B cell (primary cell): ENCODE data around the gene DRICH1. TPM values are rescaled to one million over a fixed set of nuclear protein-coding genes. Genes with fewer than 3 reads are reported as not detected.

Source experiments
- ATAC-seq: fragments of 200-7000 bp; cut with Tn5 transposase; one replicate; pipeline ENCODE4 v1.10.0; 2021; ENCODE audit warnings: low read depth, mild to moderate bottlenecking, moderate number of reproducible peaks, moderate library complexity
- CTCF ChIA-PET: fragments of 350-600 bp; sonication (Branson Sonifier 250); formaldehyde crosslinking; loops from one replicate; lab custom pipeline; 2021; ENCODE audit warnings: antibody characterized with exemption, inconsistent platforms; lab: Charles Lee
- POLR2A ChIA-PET: fragments of 350-600 bp; sonication (Branson Sonifier 250); formaldehyde crosslinking; loops from one replicate; lab custom pipeline; 2021; ENCODE audit warnings: antibody characterized with exemption; lab: Charles Lee
- DNase-seq: peaks from one replicate; pipeline ENCODE4 v3.0.0; 2013
- H2AFZ ChIP-seq: 2 replicates; pipeline ENCODE4 v1.6.1; 2012; ENCODE audit warnings: mild to moderate bottlenecking, low read depth, low read length; ENCODE audit not compliant: insufficient read depth, poor library complexity, severe bottlenecking
- H3K27ac ChIP-seq, 2 donors: 1 replicate in 1 of 2; 2 replicates in 1 of 2; pipeline ENCODE4 v1.5.1; 2012 to 2013; ENCODE audit warnings: low read length in 2 of 2, mild to moderate bottlenecking in 2 of 2, moderate library complexity in 1 of 2
- H3K27me3 ChIP-seq, 4 experiments: fragments of 200-600 bp in 1 of 4; sonication (generic) in 1 of 4; replicated peaks in 1 of 4; 1 replicate in 2 of 4; 2 replicates in 2 of 4; pipeline versions ENCODE4 v1.6.1 to v1.7.0; 2013 to 2016; ENCODE audit warnings: low read length in 3 of 4, mild to moderate bottlenecking in 2 of 4, mixed read lengths in 1 of 4, moderate library complexity in 1 of 4; ENCODE audit not compliant: insufficient read depth in 4 of 4, control insufficient read depth in 3 of 4; ENCODE audit errors: control extremely low read depth in 1 of 4
- H3K36me3 ChIP-seq, 2 experiments: replicated peaks in 1 of 2; 1 replicate in 1 of 2; 2 replicates in 1 of 2; pipeline versions ENCODE4 v1.6.1 to v1.7.1; 2013; ENCODE audit warnings: low read length in 1 of 2; ENCODE audit not compliant: insufficient read depth in 2 of 2, control insufficient read depth in 1 of 2; ENCODE audit errors: control extremely low read depth in 1 of 2, extremely low read depth in 1 of 2
- H3K4me1 ChIP-seq, 2 donors: fragments of 200-600 bp in 1 of 2; sonication (generic) in 1 of 2; 1 replicate in 1 of 2; 2 replicates in 1 of 2; pipeline versions ENCODE4 v1.5.1 to v1.6.1; 2013 to 2017; ENCODE audit warnings: low read length in 2 of 2; ENCODE audit not compliant: control insufficient read depth in 2 of 2, insufficient read depth in 2 of 2
- H3K4me2 ChIP-seq: replicated peaks from 2 replicates; pipeline ENCODE3; 2012; ENCODE audit warnings: mild to moderate bottlenecking, low read depth, low read length; ENCODE audit not compliant: poor library complexity, severe bottlenecking
- H3K4me3 ChIP-seq, 5 experiments: fragments of 200-600 bp in 1 of 5; sonication (generic) in 1 of 5; 1 replicate in 3 of 5; 2 replicates in 2 of 5; pipeline versions ENCODE4 v1.5.1 to v1.7.0; 2011 to 2016; ENCODE audit warnings: low read length in 4 of 5, mild to moderate bottlenecking in 4 of 5, low read depth in 2 of 5, control low read depth in 1 of 5, moderate library complexity in 1 of 5; ENCODE audit not compliant: insufficient read depth in 1 of 5; ENCODE audit errors: control extremely low read depth in 1 of 5, extremely low read depth in 1 of 5
- H3K79me2 ChIP-seq: fragments of 200-600 bp; sonication (generic); one replicate; pipeline ENCODE4 v1.6.0; 2016; ENCODE audit warnings: low read length; ENCODE audit not compliant: control insufficient read depth, insufficient read depth
- H3K9ac ChIP-seq: fragments of 200-600 bp; sonication (generic); 2 replicates; pipeline ENCODE4 v1.6.1; 2017; ENCODE audit warnings: mild to moderate bottlenecking, low read length, moderate library complexity
- H3K9me3 ChIP-seq, 3 donors: one replicate each; pipeline versions ENCODE4 v1.6.1 to v1.7.1; 2013; ENCODE audit warnings: low read length in 2 of 3; ENCODE audit not compliant: control insufficient read depth in 2 of 3, insufficient read depth in 1 of 3; ENCODE audit errors: control extremely low read depth in 1 of 3
- H4K20me1 ChIP-seq: 2 replicates; pipeline ENCODE4 v1.6.0; 2012; ENCODE audit warnings: mild to moderate bottlenecking, low read length; ENCODE audit not compliant: insufficient read depth, control insufficient read depth, poor library complexity, severe bottlenecking
- H3K27ac Mint-ChIP-seq: one replicate; pipeline ENCODE4 v1.8.0; 2021; ENCODE audit warnings: mixed read lengths
- H3K27me3 Mint-ChIP-seq: one replicate; pipeline ENCODE4 v1.8.0; 2021; ENCODE audit warnings: mixed read lengths
- H3K4me1 Mint-ChIP-seq: one replicate; pipeline ENCODE4 v1.8.0; 2021; ENCODE audit warnings: mixed read lengths
- H3K4me3 Mint-ChIP-seq: one replicate; pipeline ENCODE4 v1.8.0; 2021; ENCODE audit warnings: mixed read lengths
- H3K9me3 Mint-ChIP-seq: one replicate; pipeline ENCODE4 v1.8.0; 2022; ENCODE audit warnings: mixed read lengths; ENCODE audit not compliant: insufficient read depth
- CTCF ChIP-seq: fragments of 200-600 bp; IDR thresholded peaks from one replicate; pipeline ENCODE4 v1.8.0; 2022; ENCODE audit warnings: antibody characterized with exemption, mild to moderate bottlenecking
- EZH2 ChIP-seq: IDR thresholded peaks from 2 replicates; pipeline ENCODE4 v1.6.1; 2012; ENCODE audit warnings: borderline replicate concordance, low read depth, mild to moderate bottlenecking, moderate library complexity, low read length; ENCODE audit not compliant: insufficient read depth, poor library complexity, severe bottlenecking
- WGBS: methylation state at CpG from one replicate; pipeline ENCODE4 v1.1.5; 2013; ENCODE audit warnings: missing lambda C conversion rate; ENCODE audit not compliant: insufficient coverage; 5-methylcytosine and 5-hydroxymethylcytosine counted together
- intact Hi-C: fragments of 100-400 bp; cut with micrococcal nuclease; formaldehyde crosslinking; loops from one replicate; pipeline ENCODE4 v1.10.0; 2022
- polyA plus RNA-seq: library from polyadenylated mRNA; depleted of rRNA; stranded (reverse); fragments of >200 nt; gene quantifications from 2 replicates; pipeline ENCODE4 v1.2.3, GENCODE V29; 2012
- total RNA-seq, 2 donors: library from RNA; stranded (reverse); fragments of 120-200 nt in 1 of 2; gene quantifications; 1 replicate in 1 of 2; 2 replicates in 1 of 2; pipeline versions ENCODE4 v1.2.3 to v1.2.4, GENCODE V29; 2013 to 2022

Gene DRICH1
- total and polyA plus RNA-seq, 2 donors (not counting 1 experiment from before 2014, with no cell fraction given) = 0.37 to 1.5 TPM

DNA sequence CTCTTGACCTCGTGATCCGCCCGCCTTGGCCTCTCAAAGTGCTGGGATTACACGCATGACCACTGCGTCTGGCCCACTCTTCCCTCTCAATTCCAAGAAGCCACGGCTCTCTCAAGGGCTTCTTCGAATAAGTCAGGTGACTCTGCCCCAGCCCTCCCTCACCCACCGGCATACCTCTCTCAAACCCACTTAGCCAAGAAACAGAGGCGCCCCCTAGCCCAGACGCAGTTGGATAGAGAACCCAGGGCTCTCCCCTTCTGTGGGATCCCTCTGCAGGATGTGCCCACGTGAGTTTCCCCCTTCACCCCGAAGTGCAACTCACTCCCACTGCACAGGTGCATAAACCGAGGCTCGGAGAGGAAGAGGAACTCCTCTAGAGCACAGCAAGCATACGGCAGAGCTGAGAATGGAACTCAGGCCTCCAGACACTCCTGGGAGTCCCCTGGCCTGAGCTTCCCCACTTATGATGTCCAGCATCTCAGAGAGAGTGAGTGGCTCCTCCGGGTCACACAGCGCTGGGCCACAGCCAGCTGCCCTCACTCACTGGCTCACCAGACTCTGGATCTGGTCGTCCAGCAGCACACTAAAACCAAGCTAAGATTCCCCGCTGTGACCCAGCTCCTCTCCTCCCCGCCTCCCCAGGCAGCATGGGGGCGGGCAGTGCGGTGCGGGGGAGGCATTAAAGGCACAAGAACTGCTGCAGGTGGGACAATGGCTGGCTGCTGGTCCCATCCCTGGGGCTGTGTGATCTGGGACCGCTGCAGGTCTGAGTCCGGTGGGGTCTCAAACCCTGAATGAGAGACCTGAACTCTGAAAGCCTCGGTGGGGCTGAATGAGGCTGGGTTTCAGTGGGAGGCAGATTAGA lies 41.9 kb upstream of the DRICH1 start:
- no peak for DNase-seq
- Histone ChIP-seq H3K79me2 (no peaks in the 10 kb centered on the region), H3K27ac (no peak overlapping the region), H3K4me2 (no peak overlapping the region), H3K36me3 (no peaks in the 10 kb centered on the region), H2AFZ (no peak overlapping the region), H3K4me1 (peaks cover 0 to 11% of the 10 kb centered on the region in 2 donors), H3K9me3 (no peaks in the 10 kb centered on the region), H3K4me3 (no peak overlapping the region), H4K20me1 (no peaks in the 10 kb centered on the region), H3K27me3 (no peaks in the 10 kb centered on the region), H3K9ac (no peak overlapping the region)
- Mint-ChIP-seq H3K9me3 (no peaks in the 10 kb centered on the region), H3K4me3 (no peak overlapping the region), H3K27ac (no peak overlapping the region), H3K4me1 (peaks cover 7% of the 10 kb centered on the region), H3K27me3 (no peaks in the 10 kb centered on the region)
- CTCF ChIA-PET = interaction anchor here (0.7 to 1.1 kb wide), 2 partner anchors 8 to 76 kb away, joined by 3 read pairs; no protein-coding TSS in a partner anchor
- WGBS = 95% methylated on average over 23 of the region's 26 CpGs
- intact Hi-C loops = no loop called here
- POLR2A ChIA-PET = no interaction called here
- no peak for ATAC-seq
- no peak for TF ChIP-seq CTCF

DNA sequence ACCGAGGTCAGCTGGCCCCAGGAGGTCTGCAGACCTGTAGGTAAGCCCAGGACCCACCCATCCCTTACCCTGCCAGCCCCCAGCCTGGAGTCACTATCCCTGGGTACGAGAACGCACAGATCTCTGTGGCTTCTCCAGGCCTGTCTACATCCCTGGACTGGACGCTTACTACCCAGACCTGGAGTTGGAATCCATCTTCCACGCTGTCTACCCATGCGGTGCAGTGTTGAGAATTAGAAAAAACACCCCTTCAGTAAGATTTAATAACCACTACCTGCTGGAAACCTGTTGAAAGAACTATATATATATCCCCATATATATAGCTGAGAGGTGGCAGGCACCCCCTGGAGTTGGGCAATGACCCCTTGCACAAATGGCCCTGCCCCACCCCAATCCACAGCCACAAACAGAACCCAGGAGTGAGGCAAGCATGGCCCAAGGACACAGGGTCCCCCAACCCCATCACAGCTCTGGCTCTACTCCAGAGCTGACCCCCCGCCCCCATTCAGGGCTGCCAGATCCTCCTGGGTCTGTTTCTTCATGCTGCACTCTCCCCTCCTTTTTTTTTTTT lies 41.0 kb upstream of the DRICH1 start:
- H2AFZ ChIP-seq = no peak overlapping the region
- ChIA-PET CTCF (interaction anchor here (0.7 kb wide), 1 partner anchor 9 kb away, joined by 3 read pairs; no protein-coding TSS in a partner anchor), POLR2A (interaction anchor here (0.5 kb wide), 1 partner anchor 55 kb away, joined by 5 read pairs; no protein-coding TSS in a partner anchor)
- ATAC-seq (no peak), DNase-seq (no peak)
- no peak overlapping the region for H3K9ac ChIP-seq
- H4K20me1 ChIP-seq = no peaks in the 10 kb centered on the region
- no peaks in the 10 kb centered on the region for H3K9me3 ChIP-seq
- intact Hi-C loops = no loop called here
- H3K4me1 ChIP-seq = peaks cover 0 to 11% of the 10 kb centered on the region in 2 donors
- WGBS = 72% methylated on average over 3 of the region's 7 CpGs
- H3K4me2 ChIP-seq = no peak overlapping the region
- Mint-ChIP-seq H3K27ac (no peak overlapping the region), H3K4me3 (no peak overlapping the region), H3K27me3 (no peaks in the 10 kb centered on the region), H3K9me3 (no peaks in the 10 kb centered on the region), H3K4me1 (peaks cover 7% of the 10 kb centered on the region)
- TF ChIP-seq CTCF (no peak), EZH2 (no peak)
- H3K27me3 ChIP-seq = no peaks in the 10 kb centered on the region
- no peak overlapping the region for H3K4me3 ChIP-seq
- no peaks in the 10 kb centered on the region for H3K79me2 ChIP-seq
- H3K27ac ChIP-seq = no peak overlapping the region
- no peaks in the 10 kb centered on the region for H3K36me3 ChIP-seq
